Pancreas (tissue), 10 donors: ENCODE results near the gene HADHB. TPM values are rescaled to one million over a fixed set of nuclear protein-coding genes. Genes with fewer than 3 reads are reported as not detected.
"Not testable (repeated sequence)": the region's sequence is repeated elsewhere in the genome, so short reads cannot be mapped to it uniquely, and the experiment has no call there.

Source experiments
- ATAC-seq, 4 donors: fragments of 200-7000 bp; cut with Tn5 transposase; one replicate each; pipeline versions ENCODE4 v1.8.0 to v1.9.1; 2020; ENCODE audit warnings: mild to moderate bottlenecking in 4 of 4, moderate library complexity in 4 of 4
- DNase-seq, 6 donors: peaks; one replicate each; pipeline ENCODE4 v3.0.0-alpha.2; 2020
- FAIRE-seq: peaks from 2 replicates; lab custom pipeline; 2012; peaks lifted over from hg19 to GRCh38; lab: Jason Lieb, UNC
- H3K27ac ChIP-seq, 4 donors: fragments of 200-600 bp; sonication (generic); 1 replicate in 3 of 4; 2 replicates in 1 of 4; pipeline versions ENCODE4 v1.5.0 to v1.8.0; 2020
- H3K27me3 ChIP-seq, 4 donors: fragments of 200-600 bp; one replicate each; pipeline ENCODE4 v1.8.0; 2021
- H3K36me3 ChIP-seq, 3 donors: fragments of 200-600 bp; sonication (generic) in 1 of 3; one replicate each; pipeline versions ENCODE4 v1.5.0 to v1.8.0; 2020 to 2021
- H3K4me1 ChIP-seq, 3 donors: fragments of 200-600 bp; one replicate each; pipeline ENCODE4 v1.8.0; 2021
- H3K4me3 ChIP-seq, 4 donors: fragments of 200-600 bp; sonication (generic) in 2 of 4; one replicate each; pipeline versions ENCODE4 v1.5.0 to v1.8.0; 2020 to 2021
- H3K9me3 ChIP-seq, 4 donors: fragments of 200-600 bp; one replicate each; pipeline ENCODE4 v1.8.0; 2021
- WGBS, 2 donors: extraction: QIAGEN DNeasy Blood & Tissue Kit; methylation state at CpG; one replicate each; pipeline ENCODE4 v1.1.7; 2013; 5-methylcytosine and 5-hydroxymethylcytosine counted together
- intact Hi-C, 3 donors: fragments of 100-400 bp; cut with DNase I; formaldehyde crosslinking; loops; one replicate each; pipeline versions ENCODE4 v1.11.1 to v1.14.2; 2022
- polyA plus RNA-seq, 2 donors: library from polyadenylated mRNA; stranded (reverse); fragments of 200-250 nt; gene quantifications; one replicate each; pipeline ENCODE4 v1.2.3, GENCODE V29; 2013
- total RNA-seq, 6 donors: library from RNA; stranded (reverse); fragmentation: NEBNext Ultra II Directional in 4 of 6; extraction: Animal tissue kit (Norgen Biotek cat#: 25700) in 4 of 6; gene quantifications; one replicate each; pipeline versions ENCODE4 v1.2.1 to v1.2.4, GENCODE V29; 2021 to 2023
- TF ChIP-seq, protein P1 (sequence below), 4 donors: fragments of 200-600 bp; sonication (generic) in 3 of 4; IDR thresholded peaks; one replicate each; pipeline versions ENCODE4 v1.5.0 to v1.8.0; 2021; ENCODE audit warnings: antibody characterized with exemption in 4 of 4
- donor health status: healthy with polysubstance abuse.
- donor health status: DM: no; HTN: no; CAD: no; lungs with moderate emphysema.
- donor health status: DM: no; HTN: no; CAD: no.
- donor health status: control.
- donor health status: control.
- donor health status: Bipolar disorder and iron deficiency.
- donor health status: DM: yes; HTN: yes; CAD: no.
- donor health status: DM: no; HTN: no; CAD: no.
- donor health status: DM: no; HTN: no; CAD: no.
- donor health status: DM: yes; HTN: yes; CAD: no.

HADHB gene
- total and polyA plus RNA-seq, 8 donors = 36.3 to 76.8 (median 60.2) TPM

DNA sequence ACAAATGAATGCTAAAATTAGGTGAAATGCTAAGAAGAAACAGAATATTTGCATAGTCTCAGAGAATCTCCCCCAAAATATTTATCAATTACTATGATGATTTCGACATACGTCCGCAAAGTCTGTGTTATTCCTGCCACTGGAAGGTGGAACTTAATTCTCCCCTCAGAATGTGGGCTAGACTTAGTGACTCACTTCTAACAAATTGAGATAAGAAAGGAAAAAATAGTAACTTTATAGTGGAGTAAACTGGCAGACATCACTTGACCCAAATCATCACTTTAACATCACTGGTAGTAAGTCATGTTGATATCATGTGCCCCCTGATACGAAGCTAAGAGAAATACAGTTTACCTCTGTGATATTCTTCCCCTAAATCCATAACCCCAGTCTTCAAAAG is 23.5 kb downstream of the HADHB start:
- no peak overlapping the region for H3K27ac ChIP-seq
- WGBS, 2 donors = 92 to 94% methylated on average over 4 of the region's 4 CpGs

GRCh38 chr2:26268670-26269385 is 24.1 kb downstream of the HADHB start:
- intact Hi-C loops, DNase-seq, H3K36me3 ChIP-seq, H3K9me3 ChIP-seq, FAIRE-seq, H3K4me3 ChIP-seq, H3K27ac ChIP-seq, H3K27me3 ChIP-seq: not testable (repeated sequence)
- H3K4me1 ChIP-seq = peaks cover 10 to 14% (median 11%) of the 10 kb centered on the region in 3 donors
- WGBS, 2 donors = 95% methylated on average over 12 of the region's 12 CpGs
- peak in 1 of 4 donors; percentile 23 for ATAC-seq

More for the DNA sequence above, 23.5 kb downstream of the HADHB start:
- H3K9me3 ChIP-seq = no peaks in the 10 kb centered on the region
- TF ChIP-seq, protein P1, sequence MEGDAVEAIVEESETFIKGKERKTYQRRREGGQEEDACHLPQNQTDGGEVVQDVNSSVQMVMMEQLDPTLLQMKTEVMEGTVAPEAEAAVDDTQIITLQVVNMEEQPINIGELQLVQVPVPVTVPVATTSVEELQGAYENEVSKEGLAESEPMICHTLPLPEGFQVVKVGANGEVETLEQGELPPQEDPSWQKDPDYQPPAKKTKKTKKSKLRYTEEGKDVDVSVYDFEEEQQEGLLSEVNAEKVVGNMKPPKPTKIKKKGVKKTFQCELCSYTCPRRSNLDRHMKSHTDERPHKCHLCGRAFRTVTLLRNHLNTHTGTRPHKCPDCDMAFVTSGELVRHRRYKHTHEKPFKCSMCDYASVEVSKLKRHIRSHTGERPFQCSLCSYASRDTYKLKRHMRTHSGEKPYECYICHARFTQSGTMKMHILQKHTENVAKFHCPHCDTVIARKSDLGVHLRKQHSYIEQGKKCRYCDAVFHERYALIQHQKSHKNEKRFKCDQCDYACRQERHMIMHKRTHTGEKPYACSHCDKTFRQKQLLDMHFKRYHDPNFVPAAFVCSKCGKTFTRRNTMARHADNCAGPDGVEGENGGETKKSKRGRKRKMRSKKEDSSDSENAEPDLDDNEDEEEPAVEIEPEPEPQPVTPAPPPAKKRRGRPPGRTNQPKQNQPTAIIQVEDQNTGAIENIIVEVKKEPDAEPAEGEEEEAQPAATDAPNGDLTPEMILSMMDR (IDR thresholded peaks at IDR 0.05) = no peak
- H3K27me3 ChIP-seq = no peaks in the 10 kb centered on the region
- intact Hi-C loops = no loop called here
- ATAC-seq (no peak), DNase-seq (no peak), FAIRE-seq (no peak)
- H3K36me3 ChIP-seq = peaks cover 0 to 4% (median 0%) of the 10 kb centered on the region in 3 donors
- no peak overlapping the region for H3K4me3 ChIP-seq
- H3K4me1 ChIP-seq = peaks cover 4 to 7% (median 5%) of the 10 kb centered on the region in 3 donors

DNA sequence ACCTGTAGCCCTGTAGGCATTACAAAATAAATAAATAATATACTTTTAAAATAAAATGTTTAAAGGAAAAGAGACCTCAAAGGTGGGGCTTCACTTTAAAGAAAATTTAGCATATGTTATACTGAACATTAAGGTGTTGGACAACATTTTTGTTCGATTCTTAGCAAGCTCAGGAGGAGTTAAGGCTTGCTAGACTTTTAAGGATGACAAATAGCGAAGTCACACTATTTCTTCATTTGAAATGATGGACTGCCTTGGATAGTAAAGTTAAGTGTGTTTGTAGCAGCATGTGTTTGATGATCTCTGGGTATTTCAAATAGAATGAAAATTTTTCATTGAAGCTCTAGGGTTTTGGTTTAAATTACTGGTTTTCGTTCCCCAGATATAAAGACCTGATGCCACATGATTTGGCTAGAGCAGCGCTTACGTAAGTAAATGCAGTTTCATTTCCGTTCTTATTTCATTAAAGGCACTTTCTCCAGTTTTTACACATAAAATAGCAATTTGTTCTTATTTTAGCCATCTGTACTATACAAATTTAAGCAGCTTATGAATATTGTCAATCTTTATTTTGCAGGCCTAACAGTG is 24.9 kb downstream of the HADHB start:
- H3K9me3 ChIP-seq = no peaks in the 10 kb centered on the region
- 94 to 95% methylated on average over 6 of the region's 6 CpGs for WGBS, 2 donors
- H3K27me3 ChIP-seq = no peaks in the 10 kb centered on the region
- no peak overlapping the region for H3K27ac ChIP-seq
- no peak overlapping the region for H3K4me3 ChIP-seq
- intact Hi-C loops = no loop called here
- no peak for DNase-seq
- FAIRE-seq = no peak
- TF ChIP-seq, protein P1 (IDR thresholded peaks at IDR 0.05) = no peak
- no peak for ATAC-seq
- no peaks in the 10 kb centered on the region for H3K36me3 ChIP-seq
- peaks cover 15 to 19% (median 17%) of the 10 kb centered on the region in 3 donors for H3K4me1 ChIP-seq

DNA sequence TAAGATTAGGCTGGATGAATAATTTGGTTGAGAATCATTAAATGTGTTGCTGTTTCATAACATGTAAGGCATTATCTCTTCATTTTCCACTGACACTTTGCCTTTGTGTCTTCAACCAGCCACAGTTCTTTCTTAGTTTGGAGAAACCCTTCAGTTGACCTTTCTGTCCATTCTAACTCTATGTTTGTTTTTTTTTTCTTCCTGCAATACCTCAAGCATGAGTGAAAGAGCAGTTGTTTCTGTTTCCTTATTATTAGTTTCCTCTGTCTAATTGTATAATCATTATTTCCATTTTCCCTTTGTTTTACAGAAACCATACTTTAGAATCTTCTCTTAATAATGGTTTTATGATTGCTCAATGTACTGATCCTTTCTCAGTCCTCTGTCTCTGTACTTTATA is 25.6 kb downstream of the HADHB start:
- Histone ChIP-seq H3K27ac (no peak overlapping the region), H3K27me3 (no peaks in the 10 kb centered on the region), H3K4me1 (peaks cover 22 to 24% (median 22%) of the 10 kb centered on the region in 3 donors), H3K9me3 (no peaks in the 10 kb centered on the region), H3K36me3 (no peaks in the 10 kb centered on the region), H3K4me3 (no peak overlapping the region)
- TF ChIP-seq, protein P1 (IDR thresholded peaks at IDR 0.05) = no peak
- DNase-seq = no peak
- ATAC-seq = no peak
- intact Hi-C loops = no loop called here
- no peak for FAIRE-seq

DNA sequence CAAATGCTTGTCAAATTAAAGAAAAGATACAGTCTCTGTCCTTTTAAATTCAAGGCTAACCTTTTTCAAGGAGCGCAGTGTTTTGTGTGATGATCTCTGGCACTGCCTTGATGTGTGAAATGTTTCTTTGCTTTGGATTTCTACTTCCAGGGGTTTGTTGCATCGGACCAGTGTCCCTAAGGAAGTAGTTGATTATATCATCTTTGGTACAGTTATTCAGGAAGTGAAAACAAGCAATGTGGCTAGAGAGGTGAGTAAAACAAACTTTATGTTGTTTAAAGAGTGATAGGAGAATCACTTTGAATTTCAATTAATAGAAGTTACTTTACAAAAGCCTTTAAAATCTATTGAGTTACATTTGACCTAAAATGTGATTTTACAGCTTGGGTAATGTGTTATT is 28.8 kb downstream of the HADHB start:
- Histone ChIP-seq H3K4me1 (peaks cover 25 to 34% (median 29%) of the 10 kb centered on the region in 3 donors), H3K27me3 (no peaks in the 10 kb centered on the region), H3K36me3 (peaks cover 0 to 16% (median 0%) of the 10 kb centered on the region in 3 donors), H3K27ac (peak overlapping the region; percentile 56 to 80 (median 72)), H3K4me3 (no peak overlapping the region), H3K9me3 (no peaks in the 10 kb centered on the region)
- DNase-seq (no peak), FAIRE-seq (no peak), ATAC-seq (peak in 3 of 4 donors; percentile 17 to 41 (median 40))
- 22 to 29% methylated on average over 2 of the region's 2 CpGs for WGBS, 2 donors
- TF ChIP-seq, protein P1 (IDR thresholded peaks at IDR 0.05) = no peak
- intact Hi-C loops = no loop called here
